ENCODE results near the gene KLHL30.

DNA sequence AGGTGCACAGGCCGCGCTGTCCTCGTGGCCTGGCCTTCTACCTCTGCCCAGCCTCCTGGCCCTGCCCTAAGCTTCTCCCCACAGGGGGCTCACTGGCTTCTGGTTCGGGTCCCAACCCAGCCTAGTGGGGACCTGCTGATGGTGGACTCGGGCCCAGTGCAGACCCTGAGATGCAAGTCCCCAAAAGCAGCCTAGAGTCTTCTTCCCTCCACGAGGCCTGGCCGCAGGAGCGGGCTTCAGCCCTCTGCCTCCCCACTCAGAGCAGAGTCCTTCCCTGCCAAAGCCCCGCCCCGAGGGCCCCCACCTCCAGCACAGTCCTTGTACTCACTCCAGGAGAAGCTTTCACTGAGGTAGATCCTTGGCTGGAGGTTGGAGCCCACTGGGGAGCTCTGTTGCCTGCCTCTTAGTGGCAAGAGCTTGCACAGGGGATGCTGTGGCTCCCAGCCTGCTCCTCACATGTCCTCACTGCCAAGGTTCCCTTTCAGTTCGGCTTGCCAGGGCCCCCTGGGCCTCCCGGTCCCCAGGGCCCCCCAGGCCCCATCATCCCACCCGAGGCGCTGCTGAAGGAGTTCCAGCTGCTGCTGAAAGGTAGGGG, 23.9 kb downstream of the KLHL30 start:
- no peak for TF ChIP-seq POLR2A (IDR thresholded peaks at IDR 0.05; ENCODE audit: low read length)
- no peak for TF ChIP-seq GATA1 (IDR thresholded peaks at IDR 0.05; ENCODE audit: low read depth, low read length)
